H1 (cell line): Measurements from ENCODE around the gene ANKRD62. TPM values are rescaled to one million over a fixed set of nuclear protein-coding genes. Genes with fewer than 3 reads are reported as not detected.
A peak's percentile ranks its signal among the peaks of the same experiment; 100 is the strongest.

Experiments
- CTCF ChIA-PET: fragments of 300-600 bp; sonication (Branson Sonifier 250); formaldehyde crosslinking; loops from one replicate; lab custom pipeline; 2021; ENCODE audit not compliant: partially characterized antibody; lab: Charles Lee
- POLR2A ChIA-PET: fragments of 300-600 bp; sonication (Branson Sonifier 250); formaldehyde crosslinking; loops from one replicate; lab custom pipeline; 2021; ENCODE audit warnings: inconsistent platforms; ENCODE audit not compliant: partially characterized antibody; lab: Charles Lee
- DNase-seq, 2 experiments: peaks; one replicate each; pipeline versions ENCODE4 v3.0.0 to v3.0.0-alpha.2; 2010 to 2022; ENCODE audit warnings: low spot score in 2 of 2, low read depth in 1 of 2, mixed read lengths in 1 of 2
- FAIRE-seq: peaks from 2 replicates; lab custom pipeline; 2011; peaks lifted over from hg19 to GRCh38; lab: Jason Lieb, UNC
- H2AFZ ChIP-seq: 2 replicates; pipeline ENCODE4 v1.8.1; 2012; ENCODE audit warnings: low read length, inconsistent platforms
- H2AK5ac ChIP-seq: 2 replicates; pipeline ENCODE4 v1.6.1; 2013; ENCODE audit warnings: low read depth, low read length
- H2BK120ac ChIP-seq: replicated peaks from 2 replicates; pipeline ENCODE3; 2013; ENCODE audit warnings: low read depth, low read length, inconsistent platforms
- H2BK12ac ChIP-seq: 2 replicates; pipeline ENCODE4 v1.6.1; 2013; ENCODE audit warnings: low read depth, low read length
- H2BK15ac ChIP-seq: 2 replicates; pipeline ENCODE4 v1.6.1; 2013; ENCODE audit warnings: low read length
- H2BK20ac ChIP-seq: 2 replicates; pipeline ENCODE4 v1.6.1; 2013; ENCODE audit warnings: low read length
- H2BK5ac ChIP-seq: 2 replicates; pipeline ENCODE4 v1.6.1; 2013; ENCODE audit warnings: low read depth, low read length
- H3K14ac ChIP-seq: 2 replicates; pipeline ENCODE4 v1.6.1; 2013; ENCODE audit warnings: inconsistent platforms; ENCODE audit not compliant: insufficient read length
- H3K18ac ChIP-seq: 2 replicates; pipeline ENCODE4 v1.6.1; 2013; ENCODE audit warnings: low read length; ENCODE audit errors: extremely low read depth
- H3K23ac ChIP-seq: 2 replicates; pipeline ENCODE4 v1.6.1; 2013; ENCODE audit warnings: inconsistent platforms; ENCODE audit not compliant: insufficient read length
- H3K23me2 ChIP-seq: 2 replicates; pipeline ENCODE4 v1.6.1; 2013; ENCODE audit warnings: low read depth, low read length
- H3K27ac ChIP-seq: 2 replicates; pipeline ENCODE4 v1.6.1; 2011; ENCODE audit warnings: low read depth, low read length, inconsistent platforms
- H3K27me3 ChIP-seq, 4 experiments: replicated peaks in 1 of 4; 1 replicate in 1 of 4; 2 replicates in 3 of 4; pipeline versions ENCODE4 v1.6.1 to v1.8.1; 2011 to 2013; ENCODE audit warnings: low read length in 3 of 4, mild to moderate bottlenecking in 3 of 4, inconsistent platforms in 2 of 4, mixed read lengths in 2 of 4, moderate library complexity in 1 of 4; ENCODE audit not compliant: control insufficient read depth in 3 of 4, insufficient read depth in 3 of 4; ENCODE audit errors: extremely low read depth in 1 of 4
- H3K36me3 ChIP-seq, 4 experiments: 2 replicates each; pipeline versions ENCODE4 v1.6.1 to v1.8.1; 2011 to 2013; ENCODE audit warnings: mild to moderate bottlenecking in 4 of 4, low read length in 3 of 4, moderate library complexity in 2 of 4, control low read depth in 1 of 4, inconsistent platforms in 1 of 4; ENCODE audit not compliant: insufficient read depth in 4 of 4, control insufficient read depth in 2 of 4
- H3K4ac ChIP-seq: replicated peaks from 2 replicates; pipeline ENCODE3; 2013; ENCODE audit warnings: low read length, low read depth, mixed read lengths, inconsistent platforms; ENCODE audit not compliant: insufficient read length
- H3K4me1 ChIP-seq, 4 experiments: replicated peaks in 1 of 4; 1 replicate in 1 of 4; 2 replicates in 3 of 4; pipeline versions ENCODE4 v1.6.1 to v1.8.1; 2011 to 2013; ENCODE audit warnings: low read length in 3 of 4, inconsistent platforms in 2 of 4, mixed read lengths in 1 of 4; ENCODE audit not compliant: insufficient read depth in 4 of 4, control insufficient read depth in 3 of 4
- H3K4me2 ChIP-seq, 2 experiments: 2 replicates each; pipeline versions ENCODE4 v1.6.1 to v1.8.1; 2011 to 2013; ENCODE audit warnings: low read depth in 2 of 2, low read length in 2 of 2, control low read depth in 1 of 2, inconsistent platforms in 1 of 2, mild to moderate bottlenecking in 1 of 2; ENCODE audit not compliant: insufficient read depth in 1 of 2
- H3K4me3 ChIP-seq, 4 experiments: fragments of 200-600, 300-600 bp in 1 of 4; sonication (generic), shearing (Covaris generic), sonication (Bioruptor Twin) in 1 of 4; 2 replicates each; pipeline versions ENCODE4 v1.5.1 to v1.8.1; 2011 to 2016; ENCODE audit warnings: low read length in 4 of 4, low read depth in 3 of 4, control low read depth in 2 of 4, inconsistent platforms in 2 of 4, mild to moderate bottlenecking in 2 of 4, mixed read lengths in 1 of 4, moderate library complexity in 1 of 4; ENCODE audit not compliant: insufficient read depth in 2 of 4; ENCODE audit errors: extremely low read depth in 1 of 4
- H3K56ac ChIP-seq: replicated peaks from 2 replicates; pipeline ENCODE3; 2013; ENCODE audit warnings: low read depth, mild to moderate bottlenecking, mixed read lengths, low read length, inconsistent platforms; ENCODE audit not compliant: insufficient read length
- H3K79me1 ChIP-seq: 2 replicates; pipeline ENCODE4 v1.6.1; 2013; ENCODE audit warnings: low read depth, low read length, control low read depth
- H3K79me2 ChIP-seq, 2 experiments: 2 replicates each; pipeline versions ENCODE4 v1.6.1 to v1.8.1; 2012 to 2013; ENCODE audit warnings: low read length in 2 of 2, mild to moderate bottlenecking in 2 of 2, inconsistent platforms in 1 of 2; ENCODE audit not compliant: insufficient read depth in 2 of 2, control insufficient read depth in 1 of 2
- H3K9ac ChIP-seq, 4 experiments: replicated peaks in 1 of 4; 1 replicate in 1 of 4; 2 replicates in 3 of 4; pipeline versions ENCODE4 v1.6.1 to v1.8.1; 2011 to 2013; ENCODE audit warnings: low read depth in 3 of 4, low read length in 3 of 4, control low read depth in 2 of 4, mild to moderate bottlenecking in 2 of 4, moderate library complexity in 2 of 4, inconsistent platforms in 1 of 4; ENCODE audit errors: extremely low read depth in 1 of 4
- H3K9me3 ChIP-seq, 2 experiments: 2 replicates each; pipeline versions ENCODE4 v1.6.1 to v1.8.1; 2012 to 2013; ENCODE audit warnings: mild to moderate bottlenecking in 2 of 2, moderate library complexity in 2 of 2, control low read depth in 1 of 2, inconsistent platforms in 1 of 2, low read depth in 1 of 2, low read length in 1 of 2, mixed read lengths in 1 of 2; ENCODE audit not compliant: insufficient read depth in 2 of 2
- H4K20me1 ChIP-seq, 2 experiments: replicated peaks in 1 of 2; 2 replicates each; pipeline versions ENCODE3 to v1.8.1; 2011 to 2013; ENCODE audit warnings: inconsistent platforms in 2 of 2, low read length in 2 of 2, mild to moderate bottlenecking in 1 of 2; ENCODE audit not compliant: insufficient read depth in 2 of 2, control insufficient read depth in 1 of 2
- H4K5ac ChIP-seq: 2 replicates; pipeline ENCODE4 v1.6.1; 2013; ENCODE audit warnings: low read length, low read depth, mixed read lengths, inconsistent platforms; ENCODE audit not compliant: insufficient read length
- H4K8ac ChIP-seq: 2 replicates; pipeline ENCODE4 v1.8.0; 2013; ENCODE audit warnings: mild to moderate bottlenecking, moderate library complexity, low read length, inconsistent platforms; ENCODE audit not compliant: insufficient read depth; ENCODE audit errors: extremely low read depth
- H4K91ac ChIP-seq: replicated peaks from 2 replicates; pipeline ENCODE3; 2013; ENCODE audit warnings: low read length, mixed read lengths, inconsistent platforms; ENCODE audit not compliant: insufficient read length
- CBX5 ChIP-seq: fragments of 300-800, 300-1000 bp; sonication (generic); IDR thresholded peaks from 2 replicates; pipeline ENCODE4 v1.7.1; 2016; ENCODE audit warnings: antibody characterized with exemption, low read length, low read depth
- CTBP2 ChIP-seq: IDR thresholded peaks from 2 replicates; pipeline ENCODE4 v1.7.0; 2011; ENCODE audit warnings: borderline replicate concordance, mild to moderate bottlenecking, moderate library complexity, mixed read lengths, low read length; ENCODE audit not compliant: insufficient read depth, insufficient read length
- CTCF ChIP-seq, 3 experiments: IDR thresholded peaks; 1 replicate in 2 of 3; 2 replicates in 1 of 3; pipeline versions ENCODE4 v1.5.1 to v1.6.1; 2011; ENCODE audit warnings: low read length in 3 of 3, mild to moderate bottlenecking in 3 of 3, inconsistent platforms in 2 of 3, low read depth in 1 of 3, moderate library complexity in 1 of 3; ENCODE audit not compliant: insufficient read depth in 1 of 3; ENCODE audit errors: control extremely low read depth in 1 of 3
- EP300 ChIP-seq, 2 experiments: IDR thresholded peaks; 1 replicate in 1 of 2; 2 replicates in 1 of 2; pipeline ENCODE4 v1.6.1; 2011 to 2012; ENCODE audit warnings: low read depth in 2 of 2, low read length in 2 of 2, mild to moderate bottlenecking in 2 of 2, borderline replicate concordance in 1 of 2, inconsistent platforms in 1 of 2, moderate library complexity in 1 of 2
- NANOG ChIP-seq: IDR thresholded peaks from 2 replicates; pipeline ENCODE4 v1.6.1; 2011; ENCODE audit warnings: low read length, low read depth, mild to moderate bottlenecking, inconsistent platforms; ENCODE audit not compliant: insufficient read depth, poor library complexity, severe bottlenecking
- RAD21 ChIP-seq, 2 experiments: IDR thresholded peaks in 1 of 2; conservative IDR thresholded peaks in 1 of 2; 2 replicates each; pipeline ENCODE4 v1.6.1; 2011; ENCODE audit warnings: low read depth in 2 of 2, low read length in 2 of 2, improper control_type of control experiment in 1 of 2, inconsistent platforms in 1 of 2, mild to moderate bottlenecking in 1 of 2, moderate library complexity in 1 of 2
- WGBS, 2 experiments: shearing (Covaris generic) in 1 of 2; methylation state at CpG; one replicate each; pipeline versions ENCODE4 v1.1.6 to v1.1.7; 2013 to 2015; ENCODE audit warnings: low lambda C conversion rate in 2 of 2, mixed read lengths in 2 of 2, inconsistent platforms in 1 of 2, low coverage in 1 of 2, missing lambda C conversion rate in 1 of 2; ENCODE audit not compliant: insufficient replicate concordance in 2 of 2, insufficient coverage in 1 of 2, insufficient read length in 1 of 2; ENCODE audit errors: extremely low coverage in 1 of 2, missing lambda C conversion rate in 1 of 2; 5-methylcytosine and 5-hydroxymethylcytosine counted together
- polyA plus RNA-seq, 7 experiments: library from polyadenylated mRNA; depleted of rRNA in 3 of 7; stranded (reverse) in 5 of 7; unstranded in 2 of 7; fragments of >200 nt in 5 of 7; fragments of 200-250 nt in 2 of 7; gene quantifications; 1 replicate in 5 of 7; 2 replicates in 1 of 7; 4 replicates in 1 of 7; pipeline versions ENCODE4 v1.2.1 to v1.2.3, GENCODE V29; 2011 to 2013; ENCODE audit warnings: missing spikeins in 2 of 7, mixed read lengths in 2 of 7
- total RNA-seq: library from RNA; stranded (reverse); fragmentation: NEBNext Ultra II Directional; extraction: Animal tissue kit (Norgen Biotek cat#: 25700); gene quantifications from 2 replicates; pipeline ENCODE4 v1.2.1, GENCODE V29; 2021

The ANKRD62 gene
- total and polyA plus RNA-seq, 2 of the 8 experiments (the other 6 are each of a cell fraction or from before 2014, with no cell fraction given): not detected

DNA sequence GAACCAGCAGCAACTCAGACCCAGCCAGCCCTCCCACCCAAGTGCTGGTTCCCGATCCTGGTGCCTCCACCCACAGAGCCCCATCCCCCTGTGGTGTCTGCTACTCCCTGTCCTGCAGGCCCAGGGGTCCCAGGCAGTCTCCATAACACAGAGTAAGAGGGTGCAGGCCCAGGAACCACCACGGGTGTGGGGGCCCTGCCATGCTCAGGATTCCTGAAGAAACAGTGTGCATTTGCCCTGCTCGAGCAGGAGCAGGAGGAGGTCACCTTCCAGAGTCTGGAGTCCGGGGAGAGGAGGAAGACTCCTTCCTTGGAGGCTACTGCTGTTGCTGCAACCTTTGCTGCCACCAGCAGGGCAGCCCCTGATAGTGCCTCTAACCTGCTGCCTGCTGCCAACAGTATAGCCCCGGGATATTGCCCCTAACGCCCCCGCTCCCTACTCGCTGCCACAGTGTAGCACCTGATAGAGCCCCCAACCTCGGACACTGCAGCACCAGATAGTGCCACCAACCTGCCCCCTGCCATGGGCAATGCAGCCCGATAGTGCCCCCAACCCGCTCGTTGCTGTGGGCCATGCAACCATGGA, 46.8 kb upstream of the ANKRD62 start:
- ChIA-PET POLR2A (no interaction called here), CTCF (interaction anchor here (0.9 to 1.8 kb wide), 7 partner anchors 9 to 192 kb away, joined by 3 to 7 read pairs (median 4); no protein-coding TSS in a partner anchor)
- 94% methylated on average over 12 of the region's 12 CpGs; no CpG with 5 or more reads in 1 of the 2 experiments for WGBS, 2 experiments
- Histone ChIP-seq H2BK12ac (no peak overlapping the region), H4K8ac (no peak overlapping the region), H2AFZ (no peak overlapping the region), H2AK5ac (no peak overlapping the region), H3K27me3 (no peaks in the 10 kb centered on the region), H3K36me3 (no peaks in the 10 kb centered on the region), H3K18ac (no peak overlapping the region), H3K9me3 (no peaks in the 10 kb centered on the region), H3K27ac (no peak overlapping the region), H3K4me3 (no peak overlapping the region), H2BK120ac (no peak overlapping the region), H3K79me1 (no peaks in the 10 kb centered on the region), H3K23ac (no peak overlapping the region), H3K79me2 (no peaks in the 10 kb centered on the region), H3K56ac (no peak overlapping the region), H3K9ac (no peak overlapping the region), H4K5ac (no peak overlapping the region), H2BK15ac (no peak overlapping the region), H3K4ac (no peak overlapping the region), H3K4me1 (peaks cover 0 to 4% (median 0%) of the 10 kb centered on the region in 4 experiments; a peak in 1 of 7 replicates), H3K4me2 (no peak overlapping the region), H2BK20ac (no peak overlapping the region), H3K14ac (no peak overlapping the region), H2BK5ac (no peak overlapping the region), H3K23me2 (no peaks in the 10 kb centered on the region), H4K91ac (no peak overlapping the region)
- FAIRE-seq: no peak
- no peak for DNase-seq
- TF ChIP-seq CBX5 (no peak), CTCF (IDR thresholded peaks at IDR 0.05; ENCODE audit: control extremely low read depth in 1 of 3, insufficient read depth in 1 of 3, low read depth in 1 of 3, low read length in 3 of 3) (peak; percentile 54 to 69 (median 62)), EP300 (IDR thresholded peaks at IDR 0.05; ENCODE audit: borderline replicate concordance in 1 of 2, low read depth in 2 of 2, low read length in 2 of 2) (no peak), CTBP2 (no peak), RAD21 (IDR thresholded peaks at IDR 0.05 in 1 of 2, conservative IDR thresholded peaks at IDR 0.05 in 1 of 2; ENCODE audit: low read depth in 2 of 2, low read length in 2 of 2) (peak; percentile 63 to 72), NANOG (no peak)
- TF ChIP-seq, all 59 proteins: peak for 2
- H4K20me1 ChIP-seq: no peaks in the 10 kb centered on the region
